Kidney (tissue), 14 donors: ENCODE data around the gene METRN. TPM values are rescaled to one million over a fixed set of nuclear protein-coding genes. Genes with fewer than 3 reads are reported as not detected.

ENCODE experiments used
- DNase-seq, 5 donors: peaks; one replicate each; pipeline ENCODE4 v3.0.0-alpha.2; 2013 to 2020
- FAIRE-seq: peaks from 2 replicates; lab custom pipeline; 2012; peaks lifted over from hg19 to GRCh38; lab: Jason Lieb, UNC
- H3K27ac ChIP-seq, 2 donors: one replicate each; pipeline ENCODE4 v1.7.0; 2013; ENCODE audit warnings: low read depth in 2 of 2, low read length in 2 of 2, inconsistent platforms in 1 of 2
- H3K27me3 ChIP-seq: one replicate; pipeline ENCODE4 v1.7.1; 2013; ENCODE audit warnings: low read length, inconsistent platforms; ENCODE audit not compliant: control insufficient read depth, insufficient read depth
- H3K36me3 ChIP-seq, 3 donors: one replicate each; pipeline versions ENCODE4 v1.7.0 to v1.7.1; 2013; ENCODE audit warnings: low read length in 3 of 3, control low read depth in 1 of 3, inconsistent platforms in 1 of 3; ENCODE audit not compliant: insufficient read depth in 3 of 3, control insufficient read depth in 2 of 3
- H3K4me1 ChIP-seq, 3 donors: one replicate each; pipeline versions ENCODE4 v1.7.0 to v1.7.1; 2013; ENCODE audit warnings: low read length in 3 of 3, inconsistent platforms in 1 of 3, low read depth in 1 of 3; ENCODE audit not compliant: control insufficient read depth in 2 of 3, insufficient read depth in 2 of 3
- H3K4me3 ChIP-seq, 3 donors: one replicate each; pipeline versions ENCODE4 v1.7.0 to v1.8.1; 2013; ENCODE audit warnings: low read length in 3 of 3, control low read depth in 1 of 3, inconsistent platforms in 1 of 3
- H3K9ac ChIP-seq, 3 donors: one replicate each; pipeline versions ENCODE4 v1.7.0 to v1.7.1; 2013; ENCODE audit warnings: low read length in 3 of 3, control low read depth in 1 of 3, inconsistent platforms in 1 of 3
- H3K9me3 ChIP-seq, 3 donors: one replicate each; pipeline versions ENCODE4 v1.7.0 to v1.7.1; 2013; ENCODE audit warnings: low read length in 3 of 3, control low read depth in 1 of 3, inconsistent platforms in 1 of 3; ENCODE audit not compliant: control insufficient read depth in 2 of 3, insufficient read depth in 1 of 3
- CTCF ChIP-seq: IDR thresholded peaks from 3 replicates; pipeline ENCODE4 v1.5.1; 2012; ENCODE audit warnings: mild to moderate bottlenecking, moderate library complexity, borderline replicate concordance; ENCODE audit not compliant: insufficient read depth; ENCODE audit errors: extremely low read depth
- intact Hi-C: fragments of 100-400 bp; cut with DNase I; formaldehyde crosslinking; loops from one replicate; pipeline ENCODE4 v1.11.1; 2022
- polyA plus RNA-seq: library from polyadenylated mRNA; stranded (reverse); fragments of 350-450 nt; fragmentation: Illumina TruSeq; extraction: RNeasy Lipid Tissue Mini Kit (QIAGEN cat#74804); gene quantifications from one replicate; pipeline ENCODE4 v1.2.3, GENCODE V29; 2014; ENCODE audit warnings: low read depth, low replicate concordance; ENCODE audit not compliant: insufficient read depth
- total RNA-seq: library from RNA; stranded (reverse); fragmentation: NEBNext Ultra II Directional; extraction: Animal tissue kit (Norgen Biotek cat#: 25700); gene quantifications from one replicate; pipeline ENCODE4 v1.2.1, GENCODE V29; 2021
- donor health status: control.
- donor health status: control.
- donor health status: control.
- donor health status: control.
- donor health status: control.
- donor health status: DM: yes; HTN: yes; CAD: no.
- donor health status: Normal renal cell carcinoma (clear cell type).

METRN gene
- total and polyA plus RNA-seq, 2 donors from 2014 or later, result 34.9 to 114 TPM

DNA sequence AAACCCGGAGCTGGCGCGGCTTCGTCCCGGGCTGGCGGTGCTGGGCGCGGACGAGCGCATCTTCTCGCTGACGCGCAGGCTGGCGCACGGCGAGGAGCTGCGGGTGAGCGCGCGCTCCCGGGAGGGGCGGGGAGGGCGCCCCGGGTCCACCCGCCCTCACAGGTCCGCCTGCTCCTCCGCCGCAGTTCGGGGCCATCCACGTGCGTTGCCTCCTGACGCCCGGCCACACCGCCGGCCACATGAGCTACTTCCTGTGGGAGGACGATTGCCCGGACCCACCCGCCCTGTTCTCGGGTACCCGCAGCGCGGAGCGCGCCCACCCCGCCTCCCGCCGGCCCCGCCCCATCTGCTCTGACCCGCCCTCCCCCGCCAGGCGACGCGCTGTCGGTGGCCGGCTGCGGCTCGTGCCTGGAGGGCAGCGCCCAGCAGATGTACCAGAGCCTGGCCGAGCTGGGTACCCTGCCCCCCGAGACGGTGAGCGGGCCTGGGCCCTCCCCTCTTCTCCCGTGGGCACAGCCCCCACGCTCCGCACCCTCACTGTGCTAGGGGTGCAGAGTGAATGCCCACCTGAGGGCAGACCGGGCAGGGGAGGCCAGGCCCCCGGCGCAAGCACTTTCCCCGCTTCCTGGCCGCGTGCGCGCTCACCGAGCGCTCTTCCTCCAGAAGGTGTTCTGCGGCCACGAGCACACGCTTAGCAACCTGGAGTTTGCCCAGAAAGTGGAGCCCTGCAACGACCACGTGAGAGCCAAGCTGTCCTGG is 13.4 kb downstream of the METRN start:
- intact Hi-C loops, result no loop called here

DNA sequence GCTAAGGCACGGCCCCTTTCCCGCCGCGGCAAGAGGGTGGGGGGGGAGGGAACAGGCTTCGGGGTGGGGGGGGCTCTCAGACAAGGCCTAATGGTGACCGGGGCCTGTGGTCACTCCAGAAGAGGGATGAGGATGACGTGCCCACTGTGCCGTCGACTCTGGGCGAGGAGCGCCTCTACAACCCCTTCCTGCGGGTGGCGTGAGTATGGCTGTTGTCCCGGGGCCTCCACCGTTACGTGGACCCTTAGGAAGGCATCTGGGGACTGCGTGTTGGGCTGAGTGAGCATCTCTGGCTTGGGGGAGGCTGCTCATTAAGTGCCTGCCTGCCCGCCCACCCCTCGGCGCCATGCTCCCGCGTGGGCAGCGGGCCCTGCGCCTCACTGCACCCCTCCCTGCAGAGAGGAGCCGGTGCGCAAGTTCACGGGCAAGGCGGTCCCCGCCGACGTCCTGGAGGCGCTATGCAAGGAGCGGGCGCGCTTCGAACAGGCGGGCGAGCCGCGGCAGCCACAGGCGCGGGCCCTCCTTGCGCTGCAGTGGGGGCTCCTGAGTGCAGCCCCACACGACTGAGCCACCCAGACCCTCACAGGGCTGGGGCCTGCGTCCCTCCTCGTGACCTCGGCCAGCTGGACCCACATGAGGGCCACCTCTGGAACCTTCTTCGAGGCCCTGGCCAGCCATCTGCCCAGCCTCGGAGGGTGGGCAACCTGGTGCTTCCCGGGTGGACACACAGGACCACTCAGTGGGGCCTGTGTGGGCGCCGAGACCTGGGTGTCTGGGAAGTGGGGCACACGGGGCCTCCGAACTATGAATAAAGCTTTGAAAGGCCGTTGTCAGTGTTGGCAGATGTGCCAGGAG is 14.2 kb downstream of the METRN start:
- FAIRE-seq (no peak), DNase-seq (peak in 2 of 5 donors; percentile 68 to 81)
- Histone ChIP-seq H3K27me3 (no peaks in the 10 kb centered on the region), H3K9me3 (no peaks in the 10 kb centered on the region), H3K4me3 (no peak overlapping the region), H3K4me1 (peaks cover 0 to 10% (median 0%) of the 10 kb centered on the region in 3 donors), H3K27ac (no peak overlapping the region), H3K9ac (no peak overlapping the region), H3K36me3 (no peaks in the 10 kb centered on the region)
- intact Hi-C loops, result no loop called here
- no peak for TF ChIP-seq CTCF

More for the DNA sequence above, 13.4 kb downstream of the METRN start:
- Histone ChIP-seq H3K4me1 (peaks cover 0 to 10% (median 0%) of the 10 kb centered on the region in 3 donors), H3K36me3 (no peaks in the 10 kb centered on the region), H3K27ac (no peak overlapping the region), H3K9me3 (no peaks in the 10 kb centered on the region), H3K27me3 (no peaks in the 10 kb centered on the region), H3K4me3 (no peak overlapping the region), H3K9ac (no peak overlapping the region)
- DNase-seq (peak; percentile 68 to 93 (median 75)), FAIRE-seq (no peak)
- no peak for TF ChIP-seq CTCF

- FAIRE-seq (no peak), DNase-seq (peak in 1 of 5 donors; percentile 78)
- H3K9ac ChIP-seq, result no peak overlapping the region
- no peak overlapping the region for H3K4me3 ChIP-seq
- TF ChIP-seq CTCF, result no peak
- H3K4me1 ChIP-seq, result peaks cover 0 to 10% (median 0%) of the 10 kb centered on the region in 3 donors
- no peaks in the 10 kb centered on the region for H3K36me3 ChIP-seq
- no peak overlapping the region for H3K27ac ChIP-seq
- intact Hi-C loops, result no loop called here
- H3K27me3 ChIP-seq, result no peaks in the 10 kb centered on the region
- H3K9me3 ChIP-seq, result no peaks in the 10 kb centered on the region
These were observed 15.1 kb downstream of the METRN start for GRCh38 chr16:729768-730665.
